ENCODE results near the gene DST.

DST gene

DNA sequence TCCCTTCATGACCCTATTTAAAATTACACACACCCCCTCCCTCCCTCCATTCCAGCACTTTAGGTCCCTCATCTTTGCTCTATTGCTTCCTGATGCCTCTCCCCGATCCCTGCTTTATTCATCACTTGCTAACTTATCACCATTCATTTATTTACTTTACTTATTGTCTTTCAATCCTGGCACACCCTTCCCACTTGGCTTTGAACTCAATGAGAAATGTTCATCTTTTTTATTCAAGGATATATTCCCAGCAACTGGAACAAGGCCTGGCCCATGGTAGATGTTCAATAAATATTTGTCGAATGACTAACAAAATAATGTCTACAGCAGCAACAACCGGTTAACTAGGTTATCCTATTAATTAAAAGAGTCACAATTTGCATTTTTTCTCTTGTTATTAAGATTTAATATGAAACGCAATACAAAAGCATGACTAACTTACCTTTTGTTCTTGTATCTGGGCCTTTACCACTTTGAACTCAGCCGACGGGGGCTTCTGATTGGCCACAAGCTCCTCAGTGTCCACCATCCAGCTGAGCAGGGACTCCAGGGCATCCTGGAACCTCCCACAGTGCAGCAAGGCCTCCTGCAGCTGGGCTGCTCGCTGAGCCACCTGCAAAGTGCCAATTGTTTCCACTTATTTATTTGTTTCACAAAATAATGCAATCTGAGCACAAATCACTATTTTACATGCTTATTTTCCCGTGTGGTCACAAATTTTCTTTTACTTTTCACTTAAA lies 107.8 kb downstream of the DST start:
- no peak for DNase-seq

DNA sequence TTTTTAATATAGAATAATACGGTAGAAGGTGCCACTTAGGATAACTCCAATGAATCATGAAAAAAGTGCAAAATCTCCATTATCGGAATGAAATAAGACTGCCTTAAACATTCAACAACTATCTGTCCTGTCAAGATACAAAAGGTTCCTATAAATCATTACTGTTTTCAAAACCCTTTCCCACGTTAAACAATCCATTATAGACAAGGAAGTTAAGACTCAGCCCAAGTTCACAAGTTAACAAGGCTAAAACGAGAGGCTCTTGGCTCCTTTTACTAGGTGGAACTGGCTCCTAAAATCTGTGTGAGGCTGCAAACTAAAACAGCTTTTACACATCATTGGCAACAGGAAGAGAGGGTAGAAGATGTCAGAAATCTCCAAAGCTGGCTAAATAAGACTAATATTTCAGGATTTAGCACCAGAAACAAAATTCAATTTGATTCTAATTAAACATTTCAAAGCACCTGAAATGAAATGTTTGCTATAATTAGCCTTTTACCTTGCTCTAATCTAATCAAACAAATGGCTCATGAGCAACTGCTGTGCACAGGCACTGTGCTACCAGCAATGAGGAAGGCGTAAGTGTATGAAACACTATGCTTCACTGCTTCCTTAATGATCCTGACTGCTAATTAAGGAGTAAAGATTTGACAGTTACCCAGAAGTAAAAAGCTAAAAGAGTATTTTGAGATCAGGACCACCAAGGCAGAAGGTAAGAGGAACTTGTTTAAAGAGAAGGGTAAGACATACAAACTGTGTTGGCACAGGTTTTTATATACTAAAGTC lies 109.7 kb downstream of the DST start:
- no peak for DNase-seq

DNA sequence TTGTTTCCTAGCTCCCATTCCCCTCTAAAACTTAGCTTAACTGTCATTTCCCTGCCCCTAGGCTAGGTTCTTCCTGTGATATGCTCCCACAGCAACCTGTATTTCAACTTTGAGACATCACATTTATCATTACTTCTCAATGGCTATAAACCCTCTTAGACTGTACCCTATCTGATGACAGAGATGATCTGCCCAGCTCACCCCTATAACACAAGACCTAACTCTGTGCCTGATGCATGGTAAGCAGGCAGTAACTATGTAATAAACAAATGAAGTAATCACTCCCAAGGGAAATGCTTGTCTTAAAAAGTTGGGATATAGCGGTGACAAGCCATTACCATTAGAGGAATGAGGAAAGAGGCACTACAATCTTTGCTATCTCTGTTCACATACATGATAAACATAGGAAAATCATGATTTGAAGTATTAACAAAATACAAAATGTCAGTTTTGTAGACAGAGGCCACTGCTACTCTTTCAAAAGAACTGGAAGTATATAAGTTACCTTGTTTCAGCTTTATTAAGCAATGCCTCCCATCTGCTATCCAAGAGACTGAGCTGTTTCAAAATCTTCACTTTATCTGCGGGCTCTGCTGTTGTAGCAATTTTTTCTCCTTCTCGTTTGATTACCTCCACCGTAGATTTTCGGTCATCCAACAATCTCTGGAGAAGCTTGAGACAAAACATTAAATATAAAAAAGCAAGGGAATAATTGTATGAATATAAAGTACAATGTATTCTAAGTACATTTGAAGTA lies 110.7 kb downstream of the DST start:
- no peak for DNase-seq

DNA sequence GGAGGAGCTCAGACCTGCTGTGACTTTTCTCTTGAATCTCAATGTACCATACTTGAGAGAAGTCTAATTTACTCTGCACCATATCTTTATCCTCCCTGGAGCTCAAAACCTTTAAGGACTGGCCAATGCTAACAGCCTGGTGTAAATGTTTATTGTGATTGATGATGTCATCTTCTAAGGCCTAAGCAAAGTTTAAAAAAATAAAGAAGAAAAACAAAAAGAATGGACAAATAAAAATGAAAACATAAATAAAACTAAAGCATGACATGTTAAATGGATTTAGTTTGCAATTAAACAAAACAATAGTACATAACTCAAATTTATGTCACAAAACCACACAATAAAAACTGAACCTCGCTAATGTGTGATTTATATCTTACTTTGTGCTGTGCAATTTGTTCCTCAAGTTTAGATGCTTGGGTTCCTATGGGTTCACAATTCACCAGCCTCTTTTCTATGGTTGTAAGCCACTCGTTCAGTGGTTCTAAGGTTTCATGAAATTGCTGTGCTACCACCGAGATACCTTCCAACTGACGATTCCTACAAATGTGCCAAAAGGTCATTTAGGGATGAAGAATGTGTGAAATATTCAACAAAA lies 113.0 kb downstream of the DST start:
- no peak for DNase-seq

DNA sequence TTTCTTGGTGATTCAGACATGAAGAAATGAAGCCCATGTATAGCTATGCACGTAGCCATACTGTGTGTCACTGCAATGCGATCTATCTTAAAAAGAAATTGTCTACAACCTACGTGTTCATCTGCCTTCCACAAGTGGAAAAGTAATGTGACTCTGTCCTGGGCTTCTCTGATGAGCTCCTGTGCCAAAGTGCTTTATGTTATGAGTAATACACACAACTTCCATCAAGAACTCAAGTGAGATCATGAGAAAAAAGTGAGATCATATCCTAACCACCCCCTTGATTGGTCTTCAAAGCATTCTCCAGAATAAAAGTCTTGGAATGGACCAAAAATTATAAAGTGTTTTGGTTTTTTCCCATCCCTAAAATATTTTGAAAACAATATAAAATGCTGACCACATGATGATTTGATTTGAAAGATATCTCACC lies 114.3 kb downstream of the DST start:
- DNase-seq, result no peak

DNA sequence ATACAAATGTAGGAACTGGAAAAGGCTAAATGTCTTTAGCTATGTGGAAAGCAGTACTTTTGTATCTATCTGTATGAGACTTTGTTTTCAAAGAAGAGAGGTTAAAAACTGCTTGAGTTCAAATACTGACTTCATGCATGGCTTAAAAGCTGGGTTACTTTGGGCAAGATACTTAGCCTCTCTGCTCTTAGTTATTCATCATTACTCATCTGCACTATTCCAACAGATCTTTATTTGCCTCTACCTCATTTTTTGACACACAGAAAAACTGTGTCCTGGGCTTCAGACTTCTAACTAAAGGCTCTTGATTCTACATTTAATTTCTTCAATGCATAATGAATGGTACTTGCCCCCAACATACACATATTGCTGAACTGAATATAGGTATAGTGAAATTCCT lies 114.8 kb downstream of the DST start:
- no peak for DNase-seq

DNA sequence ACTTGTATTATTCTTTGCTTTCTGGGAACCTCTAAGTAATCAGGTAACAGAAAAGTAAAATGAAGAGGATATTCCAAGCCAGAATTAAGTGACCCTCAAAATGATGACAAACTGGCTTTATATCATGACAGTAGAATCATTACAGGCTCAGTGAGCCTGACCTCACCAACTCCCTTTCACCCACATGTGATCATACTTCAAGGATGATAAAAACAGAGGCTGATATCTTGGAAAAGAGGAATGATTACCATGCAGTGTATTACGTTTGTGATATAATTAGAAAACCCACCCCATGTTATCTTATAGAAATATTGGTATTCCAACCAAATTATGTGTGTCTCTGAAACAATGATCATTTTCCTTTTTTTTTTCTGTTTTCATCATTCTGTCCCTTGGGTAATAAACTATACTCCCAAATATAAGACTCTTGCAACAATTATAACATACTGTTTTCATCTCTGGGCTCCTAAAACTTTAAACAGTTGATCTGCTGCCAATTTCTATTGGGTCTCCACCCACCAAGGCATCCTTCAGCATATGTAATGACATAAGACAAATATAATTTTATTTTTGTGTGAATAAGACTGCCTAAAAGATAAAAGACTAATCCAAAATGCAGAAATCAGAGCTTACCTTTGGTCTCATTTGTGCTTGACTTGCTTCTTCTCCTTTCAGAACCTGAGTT lies 115.7 kb downstream of the DST start:
- no peak for DNase-seq

DNA sequence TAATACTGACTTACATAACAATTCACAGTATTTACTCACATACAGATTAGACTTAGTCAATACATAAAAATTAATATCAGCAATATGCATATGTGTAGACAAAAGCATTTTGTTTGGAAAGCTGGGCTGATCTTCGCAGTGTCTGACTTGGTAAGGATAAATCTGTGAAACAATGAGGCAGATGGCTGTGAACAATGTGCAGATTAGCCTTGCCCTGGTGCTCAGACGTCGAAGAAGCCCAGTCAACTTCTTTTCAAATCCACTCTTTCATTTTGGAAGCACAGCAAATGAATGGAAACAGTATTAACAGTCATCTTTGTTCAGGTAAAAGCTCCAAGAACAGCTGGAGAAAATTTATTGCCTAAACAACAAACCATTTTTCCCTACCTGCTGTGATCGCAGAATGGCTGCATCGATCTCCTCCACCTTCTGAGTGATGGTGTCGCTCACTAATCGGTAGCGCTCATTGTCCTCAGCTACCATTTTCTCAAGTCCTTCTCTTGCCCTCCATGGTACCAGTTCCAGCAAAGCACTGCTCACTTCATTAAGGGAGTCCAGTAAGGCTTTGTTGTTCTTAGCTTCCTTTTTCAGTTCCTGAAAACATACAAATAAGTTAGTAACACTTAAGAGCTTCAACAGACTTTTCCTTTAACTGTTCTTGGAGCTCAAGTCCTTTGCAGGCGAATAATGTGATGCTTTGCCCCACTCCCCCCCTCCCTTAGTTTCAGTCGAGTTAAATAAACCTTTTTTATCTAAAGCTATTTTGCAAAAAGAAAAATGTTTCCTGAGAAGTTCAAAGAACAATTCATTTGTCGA lies 116.5 kb downstream of the DST start:
- no peak for DNase-seq

DNA sequence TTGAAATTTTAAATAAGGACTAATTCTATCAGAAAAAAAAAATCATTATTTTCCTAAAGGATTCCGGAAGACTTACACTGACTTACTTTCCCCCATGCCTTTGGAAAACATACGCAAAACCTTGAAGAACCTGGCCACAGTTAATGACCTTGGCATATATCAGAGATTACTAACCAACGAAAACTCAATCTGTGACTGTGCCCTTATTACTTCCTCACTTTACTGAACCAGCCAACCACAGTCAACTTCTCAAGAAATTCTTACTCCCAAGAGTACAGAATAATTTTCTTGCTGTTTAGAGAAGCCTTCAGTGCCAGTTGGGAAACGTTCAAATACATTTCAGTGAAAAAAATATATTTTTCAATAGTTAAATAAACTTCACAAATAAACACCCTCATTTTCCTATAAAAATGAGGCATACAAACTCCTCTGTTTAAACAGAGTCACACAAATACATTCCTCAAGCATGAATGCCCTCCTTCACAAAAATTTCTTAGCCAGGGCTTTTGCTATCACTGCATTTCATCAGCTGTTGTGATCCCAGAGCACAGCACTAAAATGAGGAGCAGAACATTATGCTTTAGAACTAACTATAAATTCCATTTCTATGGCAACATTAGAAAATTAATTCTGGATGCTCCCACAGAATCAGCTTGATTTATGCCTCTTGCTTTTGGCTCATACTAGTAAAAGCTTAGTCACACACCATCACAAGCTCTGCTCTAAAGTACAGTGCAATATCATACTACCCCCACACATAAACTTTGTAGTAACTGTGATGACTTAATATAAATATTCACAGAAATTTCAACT lies 117.6 kb downstream of the DST start:
- DNase-seq, result no peak

DNA sequence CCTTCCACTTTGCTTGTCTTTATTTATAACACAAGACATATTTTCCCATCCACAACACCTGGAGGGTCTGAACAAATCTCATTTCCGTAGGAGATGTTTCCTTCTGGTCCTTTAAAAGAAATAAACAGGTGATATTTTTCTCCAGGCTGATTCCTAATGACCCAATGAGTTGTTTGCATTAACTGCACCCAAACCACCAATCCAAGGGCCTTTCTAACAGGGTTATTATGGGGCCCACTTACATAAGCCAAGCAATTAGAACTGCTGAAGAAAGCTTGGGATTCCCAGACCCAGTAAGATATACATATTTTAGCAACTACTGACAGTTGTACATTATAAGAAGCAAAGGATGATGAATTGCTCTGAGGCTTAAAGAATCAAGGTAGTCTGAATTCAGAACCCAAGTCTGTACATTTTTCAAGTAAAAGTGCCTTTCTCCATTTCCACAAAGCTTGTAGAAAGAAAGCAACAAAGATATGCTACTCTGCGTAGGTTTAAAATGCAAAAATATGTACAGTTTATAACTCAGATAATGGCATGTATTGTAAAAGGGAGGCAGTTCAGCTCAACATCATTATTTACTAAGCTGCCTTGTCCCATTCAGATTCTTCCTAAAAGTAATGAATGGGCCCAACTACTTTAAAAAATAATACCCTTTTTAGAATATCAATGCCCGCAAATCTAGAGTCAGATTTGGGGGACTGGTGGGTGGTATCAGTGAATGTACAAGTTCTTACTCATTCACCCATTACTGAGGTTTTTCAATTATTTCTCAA lies 120.0 kb downstream of the DST start:
- DNase-seq, result no peak

DNA sequence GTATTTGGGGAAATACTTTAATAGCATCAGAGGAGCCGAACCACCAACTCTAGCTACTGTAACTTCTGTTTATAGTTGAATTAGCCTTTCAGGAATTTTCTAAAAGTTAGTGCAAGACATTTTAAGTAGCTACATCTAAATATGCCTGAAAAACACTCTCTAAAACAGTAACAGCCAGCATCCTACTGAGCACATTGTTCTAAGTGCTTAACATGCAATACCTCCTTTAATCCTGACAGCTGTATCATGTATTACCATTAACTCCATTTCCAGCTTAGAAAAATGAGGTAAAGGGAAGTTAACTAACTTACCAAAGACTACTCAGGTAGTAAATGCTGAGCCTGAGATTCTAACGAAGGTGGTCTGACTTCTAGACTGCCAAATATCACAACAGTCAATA lies 120.7 kb downstream of the DST start:
- no peak for DNase-seq

DNA sequence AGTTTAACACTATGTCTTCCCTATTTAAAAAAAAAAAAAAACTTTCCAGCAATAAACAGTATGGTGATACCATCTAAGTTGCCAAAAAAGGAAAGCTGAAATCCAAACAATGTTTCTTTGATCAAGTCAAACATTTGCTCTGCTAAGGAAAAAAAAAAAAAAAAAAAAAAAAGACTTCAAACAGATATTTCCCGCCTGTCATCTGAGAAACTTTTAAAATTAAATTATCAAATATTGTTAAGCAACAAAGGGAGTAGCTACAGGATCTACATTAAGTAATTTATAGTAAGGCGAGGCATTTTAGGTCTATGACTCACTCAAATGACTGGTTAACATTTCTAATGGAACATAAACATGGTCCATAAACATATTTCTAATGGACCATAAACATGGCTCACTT lies 121.2 kb downstream of the DST start:
- DNase-seq, result no peak

DNA sequence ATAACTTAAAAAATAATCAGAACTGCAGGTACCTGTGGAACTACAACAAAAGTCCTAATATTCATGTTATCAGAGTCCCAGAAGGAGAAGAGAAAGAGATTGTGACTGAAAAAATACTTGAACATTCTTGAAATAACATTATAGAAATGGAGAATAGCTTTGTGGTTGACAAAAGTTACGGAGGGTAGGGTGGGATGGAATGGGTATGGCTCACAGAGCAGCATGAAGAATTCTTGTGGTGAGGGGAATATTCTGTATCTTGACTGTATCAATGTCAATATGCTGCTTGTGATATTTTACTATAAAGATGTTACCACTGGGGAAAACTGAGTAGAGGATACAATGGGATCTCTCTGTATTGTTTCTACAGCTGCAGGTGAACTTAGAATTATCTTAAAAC lies 122.5 kb downstream of the DST start:
- no peak for DNase-seq

DNA sequence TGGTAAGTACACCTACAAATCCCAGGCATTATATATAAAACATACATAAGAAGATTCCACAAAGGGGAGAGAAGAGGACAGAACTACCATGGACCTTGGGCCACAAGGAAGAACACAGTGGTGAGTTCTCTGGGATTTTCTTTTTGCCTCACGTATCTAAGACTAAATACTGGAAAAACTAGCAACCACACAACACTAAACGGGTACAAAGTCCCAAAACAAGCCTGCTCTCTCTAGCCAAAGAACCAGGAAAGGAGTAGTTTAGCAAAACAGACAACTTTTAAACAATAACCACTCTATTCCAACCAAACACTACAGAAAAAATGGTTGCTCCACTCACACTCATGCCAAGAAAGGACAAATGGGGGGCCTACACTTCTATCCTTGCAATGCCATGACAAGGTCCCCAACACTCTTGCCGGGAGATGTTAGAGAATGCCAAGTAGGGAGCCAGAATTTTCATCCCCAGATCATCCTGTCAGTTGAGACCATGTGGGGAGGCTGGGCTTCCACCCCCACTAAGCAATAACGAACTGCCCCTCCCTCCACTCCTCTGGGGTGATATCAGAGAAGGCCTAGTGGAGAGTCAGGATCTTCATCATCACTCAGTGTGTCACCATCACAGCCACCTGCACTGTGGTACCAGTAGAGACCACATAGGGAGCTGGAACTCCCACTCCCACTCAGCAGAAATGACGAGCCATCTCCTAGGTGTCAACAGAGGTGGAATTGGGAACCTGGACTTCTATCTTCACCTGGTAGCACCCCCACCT lies 123.5 kb downstream of the DST start:
- DNase-seq, result no peak

DNA sequence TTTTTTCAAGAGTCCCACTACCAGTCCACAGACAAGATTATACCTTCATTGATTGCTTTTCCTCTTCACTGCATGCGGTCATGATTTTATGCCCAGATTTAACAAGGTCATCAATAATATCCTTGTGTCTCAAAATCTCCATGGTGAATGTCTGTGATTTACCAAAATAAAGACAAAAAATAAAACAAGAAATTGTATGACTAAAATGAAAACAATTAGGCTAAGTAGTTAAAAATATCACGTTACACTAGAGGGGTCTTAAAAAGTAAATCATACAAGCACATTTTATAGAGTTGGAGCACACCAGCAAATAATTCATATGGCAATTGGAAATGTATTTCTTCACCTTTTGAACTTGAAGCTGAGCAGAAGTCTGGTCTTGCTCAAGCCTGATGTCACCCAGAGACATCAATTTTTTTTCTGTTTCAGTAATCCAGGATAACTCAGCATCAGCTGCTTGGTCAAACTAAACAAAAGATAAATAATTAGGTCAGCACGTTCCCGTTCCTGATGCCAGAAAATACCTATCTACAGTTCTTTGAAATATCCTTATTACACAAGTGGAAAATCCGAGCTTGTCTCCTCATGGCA lies 125.4 kb downstream of the DST start:
- no peak for DNase-seq

DNA sequence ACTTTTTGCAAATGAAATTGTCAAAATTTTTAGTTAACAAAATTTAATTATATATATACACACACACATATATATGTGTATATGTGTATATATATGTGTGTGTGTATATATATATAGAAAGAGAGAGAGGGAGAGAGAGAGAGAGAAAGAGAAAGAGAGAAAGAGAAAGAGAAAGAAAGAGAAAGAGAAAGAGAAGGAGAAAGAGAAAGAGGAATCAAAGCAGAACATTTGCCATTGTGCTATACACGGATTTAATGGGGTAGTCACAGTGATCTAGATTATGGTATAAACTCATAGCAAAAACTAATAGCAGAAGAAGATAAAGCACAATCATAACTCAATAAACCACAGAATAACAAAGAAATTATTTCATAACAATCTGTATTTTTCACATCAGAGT lies 126.7 kb downstream of the DST start:
- no peak for DNase-seq

DNA sequence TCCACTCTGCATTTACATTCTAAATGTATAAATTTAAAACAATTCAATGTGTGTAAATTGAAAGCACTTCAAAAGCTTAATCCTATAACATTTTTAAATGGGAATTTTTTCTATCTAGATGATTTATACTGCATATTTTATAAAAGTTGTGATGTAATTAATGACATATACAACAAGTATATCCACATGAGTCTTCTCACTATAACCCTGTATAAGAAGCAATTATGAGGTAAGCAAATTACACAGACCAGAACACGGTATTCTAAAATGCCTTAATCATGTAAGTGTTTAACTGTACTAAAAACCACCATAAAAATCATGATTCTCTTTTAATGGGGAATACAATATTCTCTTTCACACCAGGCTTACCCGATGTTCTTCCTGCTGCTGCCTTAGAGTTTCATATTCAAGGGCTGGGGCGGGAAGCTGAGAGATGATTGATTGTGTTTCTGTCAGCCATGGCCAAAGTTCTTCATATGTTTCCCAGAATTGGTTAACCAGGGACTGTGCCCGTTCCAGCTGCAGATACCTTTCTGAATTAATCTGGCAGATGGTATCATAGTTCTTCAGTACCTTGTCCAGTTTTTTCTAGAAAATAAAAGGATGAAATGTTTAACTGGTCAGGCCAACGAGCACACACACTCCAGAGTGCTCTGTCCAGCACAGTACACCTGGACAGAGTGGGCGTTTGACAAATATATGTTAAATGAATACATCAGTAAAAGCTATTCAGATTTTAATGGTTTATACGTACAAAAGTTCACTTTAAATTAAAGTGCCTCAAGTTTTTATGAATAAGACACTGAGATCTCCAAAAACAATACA lies 127.4 kb downstream of the DST start:
- DNase-seq, result no peak

DNA sequence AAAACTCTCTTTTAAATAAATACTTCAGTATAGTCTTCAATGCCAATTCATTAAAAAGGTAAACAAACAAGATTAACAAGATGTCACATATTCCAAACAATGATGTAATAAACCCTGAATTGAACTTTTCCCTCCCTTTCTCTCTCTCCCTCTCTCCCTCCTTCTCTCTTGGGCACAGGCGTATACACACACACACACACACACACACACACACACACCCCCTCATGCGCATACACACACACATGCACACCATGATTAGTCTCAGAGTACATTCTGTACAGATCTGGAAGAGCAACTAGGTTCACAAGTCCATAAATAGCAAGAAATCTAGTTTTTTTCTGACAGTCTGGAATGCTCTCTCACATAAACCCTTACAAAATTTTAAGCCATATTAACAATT lies 128.3 kb downstream of the DST start:
- DNase-seq, result no peak

Measured in CD4-positive, alpha-beta T cell treated with Interleukin-15 for 1 hour (primary cell).